Epithelial cell of prostate (primary cell): ENCODE data around the gene SMCO2.

Source experiments
- DNase-seq: peaks from one replicate; pipeline ENCODE4 v3.0.0-alpha.2; 2011; ENCODE audit warnings: low read depth, low spot score
- H3K27ac ChIP-seq: fragments of 450-650 bp; 2 replicates; pipeline ENCODE4 v1.5.1; 2017; ENCODE audit warnings: mild to moderate bottlenecking

SMCO2 gene

DNA sequence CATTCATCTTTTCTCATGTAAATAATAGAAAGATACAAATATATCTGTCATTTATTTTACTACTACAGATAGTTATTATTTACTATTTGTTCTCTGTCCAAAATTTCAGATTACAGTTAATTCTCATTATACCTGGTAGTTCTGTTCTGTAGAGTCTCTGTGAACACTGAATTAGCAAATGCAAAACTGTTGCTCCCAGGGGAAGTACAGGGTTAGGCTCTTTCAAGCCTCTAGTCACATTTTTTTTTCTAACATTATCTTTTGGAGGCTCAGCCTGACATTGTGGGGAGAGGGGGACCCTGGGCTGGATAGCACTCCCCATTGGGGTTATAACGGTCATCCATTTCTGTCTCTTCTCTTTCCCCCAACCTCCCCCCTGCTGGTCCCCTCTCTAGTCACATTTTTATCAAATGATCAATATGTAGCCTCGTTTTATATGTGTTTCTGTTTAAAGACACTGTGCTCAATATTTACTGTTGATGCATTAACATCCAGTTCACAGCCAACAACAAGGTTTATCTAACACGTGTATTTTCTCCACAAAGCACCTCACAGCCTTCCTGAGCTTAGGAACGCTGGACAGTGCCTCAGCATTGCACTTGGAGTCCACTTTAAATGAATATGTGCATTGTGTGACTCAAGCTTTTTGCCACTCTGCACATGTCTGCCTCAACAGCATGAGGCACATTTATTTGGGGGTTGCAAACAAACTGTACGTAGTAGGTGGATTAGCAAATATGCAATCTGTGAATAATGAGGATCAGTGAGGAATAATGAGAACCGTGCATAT lies 4.7 kb downstream of the SMCO2 start:
- no peak overlapping the region for H3K27ac ChIP-seq
- DNase-seq: no peak

DNA sequence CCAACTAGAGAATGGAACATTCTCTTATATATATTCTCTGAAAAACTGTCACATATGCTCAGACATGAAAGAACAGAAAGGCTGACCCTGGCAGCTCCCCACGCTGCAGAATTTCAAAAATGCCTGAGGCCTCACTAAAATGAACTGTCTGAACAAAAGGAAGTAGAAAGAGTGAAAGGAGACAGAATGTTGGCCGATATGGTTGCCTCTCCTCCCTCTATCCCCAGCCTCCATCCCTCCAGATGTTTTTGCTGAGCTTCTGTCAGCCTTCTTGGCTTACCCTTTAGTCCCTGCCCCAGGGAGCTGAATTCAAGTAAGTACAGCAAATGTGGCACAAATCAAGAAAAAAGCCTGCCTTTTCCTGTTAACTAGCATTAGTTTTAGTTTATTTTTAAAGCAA lies 6.9 kb downstream of the SMCO2 start:
- no peak overlapping the region for H3K27ac ChIP-seq
- no peak for DNase-seq

DNA sequence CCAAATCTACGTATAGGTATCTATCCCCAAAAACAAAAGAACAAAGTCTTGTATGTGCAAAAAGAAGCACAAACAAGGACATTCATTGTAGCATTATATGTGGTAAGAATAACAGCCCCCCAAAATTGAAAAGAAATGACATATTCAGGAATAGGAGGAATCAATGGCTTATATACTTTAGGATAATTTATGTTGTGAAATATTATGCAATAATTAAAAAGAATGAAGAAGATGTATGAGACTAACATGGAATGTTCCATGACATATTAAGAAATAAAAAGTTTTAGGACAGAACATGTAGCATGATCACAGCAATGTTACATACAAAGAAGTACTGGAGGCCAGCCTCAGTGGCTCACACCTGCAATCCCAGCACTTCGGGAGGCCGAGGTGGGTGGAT lies 9.1 kb downstream of the SMCO2 start:
- no peak overlapping the region for H3K27ac ChIP-seq
- no peak for DNase-seq

DNA sequence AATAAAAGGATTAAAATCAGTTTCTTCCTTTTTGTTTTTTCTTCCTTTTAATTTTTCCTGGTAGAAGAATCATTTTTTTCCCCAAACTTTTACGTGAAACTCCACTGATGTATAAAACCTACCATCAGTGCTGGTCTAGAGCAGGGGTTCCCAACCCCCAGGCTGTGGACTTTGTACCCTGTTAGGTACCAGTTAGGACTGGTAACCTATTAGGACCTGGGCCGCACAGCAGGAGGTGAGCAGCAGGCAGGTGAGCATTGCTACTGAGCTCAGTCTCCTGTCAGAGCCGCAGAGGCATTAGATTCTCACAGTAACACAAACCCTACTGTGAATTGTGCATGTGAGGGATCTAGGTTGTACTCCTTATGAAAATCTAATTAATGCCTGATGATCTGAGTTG lies 10.1 kb downstream of the SMCO2 start:
- DNase-seq: no peak
- no peak overlapping the region for H3K27ac ChIP-seq

DNA sequence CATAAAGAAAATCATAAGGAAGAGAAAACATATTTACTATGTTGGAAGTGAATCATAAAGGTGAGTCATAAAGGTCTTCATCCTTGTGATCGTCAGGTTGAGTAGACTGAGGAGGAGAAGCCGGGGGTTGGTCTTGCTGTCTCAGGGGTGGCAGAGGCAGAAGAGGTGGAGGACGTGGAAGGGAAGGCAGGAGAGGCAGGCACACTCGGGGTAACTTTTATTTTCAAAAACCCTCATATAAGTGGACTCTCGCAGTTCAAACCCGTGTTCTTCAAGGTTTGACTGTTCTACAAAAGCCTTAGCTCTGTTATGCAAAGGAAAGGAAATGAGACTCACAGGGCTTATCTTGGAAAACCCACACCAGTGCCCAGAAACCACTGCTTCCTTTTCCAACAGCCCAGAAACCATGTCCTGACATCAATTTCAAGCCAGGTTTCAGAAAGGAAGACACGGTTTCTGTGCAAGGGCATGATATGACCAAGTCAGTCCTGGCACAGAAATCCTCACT lies 14.0 kb downstream of the SMCO2 start:
- peak overlapping the region; percentile 10 for H3K27ac ChIP-seq
- DNase-seq: peak; percentile 41

DNA sequence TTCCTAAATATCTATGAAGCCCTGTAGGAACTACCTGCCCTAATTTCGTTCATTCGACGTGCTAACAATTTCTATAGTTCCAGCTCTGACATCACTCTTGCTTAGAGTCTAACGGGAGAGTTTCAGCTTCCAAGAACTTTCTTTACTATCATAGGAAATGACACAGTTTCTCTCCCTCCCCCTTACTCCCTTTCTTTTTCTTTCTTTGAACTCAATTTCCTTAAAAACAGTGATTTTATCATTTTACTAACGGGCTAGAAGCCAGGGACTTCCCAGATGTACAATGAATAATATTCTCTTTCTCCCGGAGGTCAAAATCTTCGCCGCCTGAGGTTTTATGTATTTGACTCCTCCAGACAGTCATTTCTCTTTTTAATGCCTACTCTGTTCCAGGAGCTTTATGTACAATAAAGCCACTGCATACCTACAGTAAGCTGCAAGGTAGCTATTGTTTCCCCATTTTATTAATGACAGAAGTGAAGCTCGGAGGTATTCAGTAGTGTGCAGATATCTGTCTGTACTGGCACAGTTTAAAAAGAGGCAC lies 15.7 kb downstream of the SMCO2 start:
- no peak overlapping the region for H3K27ac ChIP-seq
- no peak for DNase-seq

DNA sequence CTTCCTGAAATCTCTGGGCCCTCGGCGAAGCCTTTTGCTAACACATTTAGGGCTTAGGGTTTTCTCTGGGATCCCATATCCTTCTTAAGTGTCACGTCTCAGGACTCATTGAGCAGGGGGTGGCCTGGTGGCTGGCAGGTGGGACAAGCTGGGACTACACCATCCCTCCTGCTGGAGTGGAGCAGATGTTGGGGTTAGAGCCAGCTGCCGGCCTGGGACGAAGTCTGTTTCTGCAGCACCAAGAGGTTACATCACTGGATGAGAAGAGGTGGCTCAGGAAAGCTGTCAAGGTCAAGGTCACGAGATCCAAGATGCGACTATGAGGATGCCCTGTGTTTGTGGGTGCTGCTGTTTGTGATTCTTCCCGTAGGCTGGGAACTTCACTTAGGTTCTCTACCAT lies 16.3 kb downstream of the SMCO2 start:
- H3K27ac ChIP-seq: no peak overlapping the region
- DNase-seq: no peak

DNA sequence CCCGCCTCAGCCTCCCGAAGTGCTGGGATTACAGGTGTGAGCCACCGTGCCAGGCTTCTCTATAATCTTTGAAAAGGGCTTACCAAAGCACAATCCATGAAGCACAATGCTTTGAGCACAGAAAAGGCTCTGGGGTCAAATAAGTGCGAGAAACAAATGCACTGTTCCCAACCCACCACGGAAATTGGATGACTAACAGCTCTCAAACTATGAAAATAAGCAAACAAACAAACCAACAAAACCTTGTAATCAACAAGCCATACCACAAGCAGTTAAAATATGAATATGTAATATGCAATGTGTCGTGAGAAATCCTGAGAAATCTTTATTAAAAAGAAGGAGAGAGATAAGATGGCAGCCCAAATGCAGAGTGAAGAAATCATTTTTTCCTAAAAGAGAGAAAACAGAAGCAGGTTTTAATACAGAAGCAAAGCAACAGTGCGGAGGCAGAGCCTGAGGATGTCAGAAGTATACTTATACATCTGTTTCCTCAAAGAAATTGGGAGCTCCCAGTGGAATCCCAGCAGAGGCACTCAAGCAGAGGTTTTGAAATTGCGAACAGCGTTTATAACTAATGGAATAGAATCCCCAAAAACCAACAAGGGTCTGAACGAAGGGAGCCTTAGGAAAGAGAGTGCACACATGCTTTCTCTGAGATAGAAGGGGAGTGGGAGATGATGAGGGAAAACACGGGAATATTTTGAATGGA lies 17.1 kb downstream of the SMCO2 start:
- DNase-seq: no peak
- no peak overlapping the region for H3K27ac ChIP-seq

DNA sequence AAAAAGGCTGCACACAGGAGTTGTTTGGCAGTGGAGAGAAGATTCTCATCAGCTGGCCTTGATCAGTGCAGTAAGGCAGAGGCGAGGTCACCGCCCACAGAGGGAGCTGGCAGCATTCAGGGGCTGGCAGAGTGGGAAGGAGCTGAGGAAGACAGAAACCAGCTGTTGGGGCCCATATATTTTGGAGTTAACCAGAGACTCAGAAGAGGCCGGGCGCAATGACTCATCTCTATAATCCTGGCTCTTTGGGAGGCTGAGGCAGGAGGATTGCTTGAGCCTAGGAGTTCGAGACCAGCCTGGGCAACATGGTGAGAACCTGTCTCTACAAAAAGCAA lies 17.7 kb downstream of the SMCO2 start:
- no peak overlapping the region for H3K27ac ChIP-seq
- no peak for DNase-seq

DNA sequence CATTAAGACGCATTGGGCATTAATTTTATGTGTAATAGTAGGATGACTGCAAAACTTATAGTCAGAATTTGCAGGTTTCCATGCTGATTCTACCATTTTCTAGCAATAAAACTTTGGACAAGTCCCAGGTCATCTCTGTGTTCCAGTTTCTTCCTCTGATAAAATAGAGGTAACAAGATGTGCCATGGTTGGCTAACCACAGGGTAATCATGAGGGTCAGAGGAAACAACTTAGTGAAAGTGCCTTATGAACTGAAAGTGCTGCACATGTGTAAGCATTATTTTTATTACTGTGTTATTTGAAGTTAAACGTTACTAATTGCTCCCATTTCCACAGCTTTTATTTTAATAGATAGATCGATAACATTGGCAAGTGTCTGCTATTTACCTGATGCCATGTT lies 21.1 kb downstream of the SMCO2 start:
- DNase-seq: no peak
- no peak overlapping the region for H3K27ac ChIP-seq

DNA sequence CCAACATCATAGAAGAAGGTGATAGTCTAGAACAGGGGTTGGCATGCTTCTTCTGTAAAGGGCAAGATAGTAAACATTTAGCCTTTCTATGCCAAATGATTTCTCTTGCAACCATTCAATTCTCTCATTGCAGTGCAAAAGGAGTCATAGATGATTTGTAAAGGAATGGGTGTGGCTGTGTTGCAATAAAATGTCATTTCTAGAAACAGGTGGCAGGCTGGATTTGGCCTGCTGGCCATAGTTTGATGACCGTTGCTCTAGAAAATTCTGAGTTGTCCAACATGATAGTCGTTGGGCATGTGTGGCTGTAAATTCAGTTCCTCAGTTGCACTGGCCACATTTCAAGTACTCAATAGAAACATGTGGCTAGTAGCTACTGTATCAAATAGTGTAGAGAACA lies 21.7 kb downstream of the SMCO2 start:
- DNase-seq: no peak
- no peak overlapping the region for H3K27ac ChIP-seq

DNA sequence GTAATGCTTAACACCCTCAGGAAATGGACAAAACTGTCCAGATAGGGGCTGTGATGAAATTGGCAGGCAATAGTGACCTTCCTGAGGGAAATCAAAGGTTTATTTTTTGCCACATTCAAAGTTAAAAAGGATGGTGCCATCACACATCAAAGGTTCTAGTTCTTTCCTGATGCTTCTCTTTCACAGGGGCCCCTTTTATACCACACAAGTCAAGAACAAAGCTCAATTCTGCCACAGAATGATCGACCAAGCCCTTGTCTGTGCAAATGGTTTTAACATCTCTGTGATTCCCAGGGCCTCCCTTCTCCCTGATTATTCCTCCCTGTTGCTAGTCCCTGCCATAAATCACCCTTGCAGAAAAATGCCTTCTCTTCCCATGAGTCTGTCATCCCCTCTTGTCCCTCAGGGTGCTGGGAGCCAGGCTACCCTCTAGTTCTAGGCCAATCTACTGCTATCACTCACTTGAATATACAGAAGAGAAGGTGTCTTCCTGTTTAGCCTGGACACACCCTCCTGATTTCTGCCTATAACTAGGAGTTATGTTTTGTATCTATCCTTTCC lies 22.7 kb downstream of the SMCO2 start:
- no peak overlapping the region for H3K27ac ChIP-seq
- DNase-seq: no peak

DNA sequence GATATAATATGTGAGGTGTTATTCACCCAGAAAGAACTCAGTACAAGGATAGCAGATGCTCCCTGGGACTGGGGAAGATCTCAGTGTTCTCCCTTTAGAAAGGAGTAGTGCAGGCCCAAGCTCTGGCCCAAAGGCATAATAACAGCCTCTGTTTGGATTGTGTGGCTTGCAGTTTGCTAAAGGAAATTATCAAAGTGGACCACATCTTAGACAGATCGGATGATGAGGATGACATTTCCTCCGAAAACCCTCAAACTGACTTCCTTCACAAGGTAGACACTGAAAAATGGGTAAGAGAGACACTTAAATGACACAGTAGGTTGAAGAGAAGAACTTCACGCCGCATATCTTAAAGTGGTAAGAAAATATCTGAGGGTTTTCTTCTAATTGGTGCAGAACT lies 26.1 kb downstream of the SMCO2 start:
- DNase-seq: no peak
- H3K27ac ChIP-seq: no peak overlapping the region

DNA sequence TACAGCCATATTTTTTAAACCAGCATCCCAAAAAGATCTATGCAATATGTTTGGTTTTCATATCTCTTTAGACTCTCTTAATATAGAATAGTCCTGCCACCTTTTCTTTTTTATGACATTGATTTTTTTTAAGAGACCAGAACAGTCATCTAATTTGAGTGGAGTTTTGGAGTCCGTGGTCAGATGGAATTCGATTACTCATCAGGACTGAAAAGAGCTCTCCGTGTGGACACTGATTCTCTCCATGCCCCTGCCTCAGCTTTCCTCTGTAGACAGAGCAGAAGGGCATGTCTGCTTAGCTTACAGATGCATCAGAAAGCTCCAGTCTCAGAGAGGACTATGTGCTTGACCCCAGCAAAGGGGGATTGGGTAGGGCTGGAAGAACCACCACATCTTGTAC lies 27.8 kb downstream of the SMCO2 start:
- DNase-seq: peak; percentile 12
- H3K27ac ChIP-seq: no peak overlapping the region

DNA sequence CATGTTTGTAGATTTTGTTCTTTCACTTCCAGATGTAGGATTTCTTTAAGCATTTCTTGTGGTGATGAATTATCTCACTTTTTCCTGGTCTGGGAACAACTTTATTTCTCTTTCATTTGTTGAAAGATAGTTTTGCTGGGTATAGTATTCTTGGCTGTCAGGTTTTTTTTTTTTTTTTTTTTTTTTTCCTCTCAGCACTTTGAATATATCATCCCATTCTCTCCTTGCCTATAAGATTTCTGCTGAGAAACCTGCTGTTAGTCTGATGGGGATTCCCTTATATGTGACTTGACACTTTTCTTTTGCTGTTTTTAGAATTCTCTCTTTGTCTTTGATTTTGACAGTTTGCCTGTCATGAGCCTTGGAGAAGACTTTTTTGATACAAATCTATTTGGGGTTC lies 30.5 kb downstream of the SMCO2 start:
- no peak overlapping the region for H3K27ac ChIP-seq
- no peak for DNase-seq

DNA sequence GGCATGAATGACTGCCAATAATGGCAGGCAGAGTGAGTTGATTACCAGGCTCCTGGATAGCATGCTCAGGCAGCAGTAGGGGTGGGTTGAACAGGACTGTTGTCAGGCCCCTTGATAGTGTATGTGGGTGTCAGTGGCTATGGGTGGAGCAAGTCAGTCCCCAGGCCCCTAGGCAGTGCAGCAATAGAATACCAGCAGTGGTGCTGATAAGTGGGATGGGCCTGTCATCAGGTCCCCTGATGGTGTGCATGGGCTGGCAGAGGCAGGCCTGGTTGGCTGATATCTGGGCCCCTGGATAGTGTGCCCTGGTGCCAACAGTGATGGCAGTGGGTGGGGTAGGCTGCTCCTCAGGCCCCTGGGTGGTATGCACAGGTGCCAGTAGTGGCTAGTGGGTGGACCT lies 32.4 kb downstream of the SMCO2 start:
- no peak overlapping the region for H3K27ac ChIP-seq
- DNase-seq: no peak

DNA sequence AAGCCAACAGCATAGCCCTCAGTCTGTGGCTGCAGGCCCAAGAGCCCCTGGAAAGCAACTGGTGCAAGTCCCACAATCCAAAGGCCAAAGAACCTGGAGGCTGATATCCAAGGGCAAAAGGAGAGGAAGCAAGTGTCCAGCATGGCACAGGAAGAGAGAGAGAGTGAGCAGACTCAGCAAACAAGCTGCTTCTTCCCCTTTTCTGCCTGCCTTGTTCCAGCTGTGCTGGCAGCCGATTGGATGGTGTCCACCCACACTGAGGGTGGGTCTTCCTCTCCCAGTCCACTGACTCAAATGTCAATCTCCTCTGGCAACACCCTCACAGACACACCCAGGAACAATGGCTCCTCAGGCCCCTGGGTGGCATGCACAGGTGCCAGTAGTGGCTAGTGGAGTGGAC lies 33.5 kb downstream of the SMCO2 start:
- no peak overlapping the region for H3K27ac ChIP-seq
- DNase-seq: no peak

DNA sequence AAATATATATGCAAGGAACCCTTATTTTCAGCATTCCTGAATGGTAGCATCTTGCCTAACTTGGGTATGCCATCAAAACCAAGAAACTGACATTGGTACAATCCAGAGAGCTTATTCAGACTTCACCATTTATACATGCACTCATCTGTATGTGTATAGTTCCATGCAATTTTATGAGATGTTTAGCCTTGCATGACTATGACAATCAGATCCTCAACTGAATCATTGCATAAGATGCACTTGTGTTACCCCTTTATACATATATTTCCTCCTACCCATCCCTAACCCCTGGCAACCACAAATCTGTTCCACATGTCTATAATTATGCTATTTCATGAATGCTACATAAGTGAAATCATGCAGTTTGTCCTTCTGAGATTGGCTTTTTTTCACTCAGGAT lies 40.4 kb downstream of the SMCO2 start:
- no peak for DNase-seq
- no peak overlapping the region for H3K27ac ChIP-seq

DNA sequence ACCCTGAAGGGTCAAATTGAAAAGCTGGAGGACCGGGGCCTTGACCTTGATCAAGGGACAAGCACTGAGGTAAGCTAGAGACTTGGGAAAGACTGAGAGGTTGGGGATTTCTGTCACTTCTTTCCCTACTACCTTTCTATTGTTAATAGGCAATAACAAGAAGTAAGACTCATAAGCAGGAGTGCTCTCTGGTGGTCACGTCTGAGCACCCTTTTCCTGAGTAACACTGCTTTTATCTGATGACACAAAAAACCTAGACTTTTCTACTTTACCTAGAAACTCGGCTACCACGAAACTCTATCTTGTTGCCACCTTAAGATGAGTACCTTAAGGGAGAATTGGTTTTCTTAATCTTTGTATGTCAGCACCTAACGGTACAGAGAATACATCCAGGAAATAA lies 41.9 kb downstream of the SMCO2 start:
- no peak overlapping the region for H3K27ac ChIP-seq
- no peak for DNase-seq

DNA sequence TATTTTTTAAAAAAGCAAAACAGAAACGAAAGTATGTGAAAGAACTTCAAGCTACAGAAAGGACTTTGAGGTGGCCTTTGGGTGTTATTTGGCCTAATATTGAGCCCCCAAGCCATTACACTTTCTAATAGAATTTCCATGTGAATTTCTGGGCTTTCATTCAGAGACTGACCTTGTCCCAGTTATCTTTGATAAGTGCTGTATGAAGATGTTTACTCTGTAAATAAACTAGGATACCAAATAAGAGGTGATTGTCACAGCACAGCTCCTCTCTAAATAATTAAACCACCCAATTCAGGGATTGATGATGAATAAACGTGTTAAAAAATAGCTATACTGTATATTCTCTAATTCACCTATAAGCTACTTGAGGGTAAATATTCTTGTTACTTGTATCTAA lies 44.7 kb downstream of the SMCO2 start:
- H3K27ac ChIP-seq: no peak overlapping the region
- DNase-seq: no peak

DNA sequence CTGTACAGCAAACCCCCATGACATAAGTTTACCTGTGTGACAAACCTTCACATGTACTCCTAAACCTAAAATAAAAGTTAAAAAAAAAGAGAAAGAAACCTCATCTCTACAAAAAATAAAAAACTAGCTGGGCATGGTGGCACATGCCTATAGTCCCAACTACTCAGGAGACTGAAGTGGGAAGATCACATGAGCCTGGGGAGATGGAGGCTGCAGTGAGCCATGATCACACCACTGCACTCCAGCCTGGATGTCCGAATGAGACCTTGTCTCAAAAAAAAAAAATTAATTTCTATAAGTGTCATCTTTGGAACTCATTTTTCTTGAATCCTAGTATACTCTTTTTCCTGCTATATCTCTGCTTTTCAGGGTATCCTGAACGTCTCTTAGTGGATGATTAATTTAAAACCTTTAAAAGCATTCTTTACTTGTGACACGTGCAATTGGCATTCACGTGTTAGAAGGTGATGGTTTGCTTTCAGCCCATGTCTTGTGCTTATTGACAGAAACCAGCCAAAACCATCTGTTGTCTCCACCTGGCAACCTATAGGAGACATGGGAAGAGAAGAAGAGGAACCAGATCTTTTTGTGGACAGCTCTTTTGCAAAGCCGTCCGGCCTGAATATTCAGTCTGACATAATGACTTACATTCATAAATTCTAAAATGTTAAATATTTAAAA lies 46.9 kb downstream of the SMCO2 start:
- no peak for DNase-seq
- H3K27ac ChIP-seq: no peak overlapping the region
